Endothelial cell of umbilical vein (primary cell): Measurements from ENCODE around the gene C1QTNF7. TPM values are rescaled to one million over a fixed set of nuclear protein-coding genes. Genes with fewer than 3 reads are reported as not detected.
A peak's percentile ranks its signal among the peaks of the same experiment; 100 is the strongest.

Experiments
- BruUV-seq: library from RNA; stranded (reverse); fragments of 400-500 nt; replicated peaks from 2 replicates; lab custom pipeline; 2021; lab: Mats Ljungman, UMichigan
- CTCF ChIA-PET: fragments of 300-600, 350-600 bp; sonication (Branson Sonifier 250); formaldehyde crosslinking; loops from one replicate; lab custom pipeline; 2021; ENCODE audit warnings: antibody characterized with exemption, inconsistent platforms; lab: Charles Lee
- POLR2A ChIA-PET: fragments of 300-600, 350-600 bp; sonication (Branson Sonifier 250); formaldehyde crosslinking; loops from one replicate; lab custom pipeline; 2021; ENCODE audit warnings: antibody characterized with exemption, inconsistent platforms; lab: Charles Lee
- DNase-seq: peaks from one replicate; pipeline ENCODE4 v3.0.0-alpha.2; 2011; ENCODE audit warnings: low read depth, low spot score
- FAIRE-seq: peaks from 2 replicates; lab custom pipeline; 2011; peaks lifted over from hg19 to GRCh38; lab: Jason Lieb, UNC
- H2AFZ ChIP-seq: 2 replicates; pipeline ENCODE4 v1.6.0; 2012; ENCODE audit warnings: low read depth, low read length, control low read depth, inconsistent platforms
- H3K27ac ChIP-seq: 2 replicates; pipeline ENCODE4 v1.5.1; 2011; ENCODE audit warnings: low read depth, mild to moderate bottlenecking, control low read depth, low read length, moderate library complexity; ENCODE audit not compliant: insufficient read depth
- H3K27me3 ChIP-seq, 2 experiments: 2 replicates each; pipeline versions ENCODE4 v1.6.0 to v1.6.1; 2011; ENCODE audit warnings: low read length in 2 of 2, mixed read lengths in 1 of 2; ENCODE audit not compliant: control insufficient read depth in 2 of 2, insufficient read depth in 2 of 2
- H3K36me3 ChIP-seq, 2 experiments: 2 replicates in 1 of 2; 3 replicates in 1 of 2; pipeline ENCODE4 v1.5.1; 2011; ENCODE audit warnings: low read length in 2 of 2, mild to moderate bottlenecking in 1 of 2, moderate library complexity in 1 of 2; ENCODE audit not compliant: control insufficient read depth in 2 of 2, insufficient read depth in 2 of 2; ENCODE audit errors: extremely low read depth in 1 of 2
- H3K4me1 ChIP-seq: 3 replicates; pipeline ENCODE4 v1.5.1; 2011; ENCODE audit warnings: mild to moderate bottlenecking, low read length; ENCODE audit not compliant: control insufficient read depth, insufficient read depth; ENCODE audit errors: extremely low read depth
- H3K4me2 ChIP-seq: 2 replicates; pipeline ENCODE4 v1.6.1; 2011; ENCODE audit warnings: low read length, control low read depth, mixed read lengths; ENCODE audit not compliant: insufficient read depth
- H3K4me3 ChIP-seq, 3 experiments: fragments of 200-600 bp in 1 of 3; sonication (generic), shearing (Covaris generic) in 1 of 3; replicated peaks in 1 of 3; 2 replicates each; pipeline ENCODE4 v1.5.1; 2011 to 2016; ENCODE audit warnings: control low read depth in 3 of 3, low read length in 3 of 3, mild to moderate bottlenecking in 2 of 3, inconsistent platforms in 1 of 3, low read depth in 1 of 3, moderate library complexity in 1 of 3; ENCODE audit not compliant: insufficient read depth in 1 of 3
- H3K79me2 ChIP-seq: 2 replicates; pipeline ENCODE4 v1.6.0; 2012; ENCODE audit warnings: low read length, inconsistent platforms; ENCODE audit not compliant: control insufficient read depth, insufficient read depth
- H3K9ac ChIP-seq: replicated peaks from 2 replicates; pipeline ENCODE3; 2011; ENCODE audit warnings: low read length, control low read depth; ENCODE audit not compliant: insufficient read depth; ENCODE audit errors: extremely low read depth
- H3K9me1 ChIP-seq: replicated peaks from 3 replicates; pipeline ENCODE4 v1.6.0; 2011; ENCODE audit warnings: mild to moderate bottlenecking, low read length; ENCODE audit not compliant: control insufficient read depth, insufficient read depth; ENCODE audit errors: extremely low read depth
- H3K9me3 ChIP-seq: replicated peaks from 2 replicates; pipeline ENCODE4 v1.5.1; 2012; ENCODE audit warnings: low read length, inconsistent platforms; ENCODE audit not compliant: control insufficient read depth, insufficient read depth
- H4K20me1 ChIP-seq: replicated peaks from 2 replicates; pipeline ENCODE3; 2011; ENCODE audit warnings: mild to moderate bottlenecking, low read length; ENCODE audit not compliant: control insufficient read depth, insufficient read depth; ENCODE audit errors: extremely low read depth
- CTCF ChIP-seq, 2 donors: IDR thresholded peaks; 1 replicate in 1 of 2; 2 replicates in 1 of 2; pipeline ENCODE4 v1.5.1; 2011; ENCODE audit warnings: low read length in 2 of 2, mild to moderate bottlenecking in 2 of 2, moderate library complexity in 2 of 2, control low read depth in 1 of 2, inconsistent platforms in 1 of 2, low read depth in 1 of 2; ENCODE audit not compliant: insufficient read depth in 1 of 2; ENCODE audit errors: extremely low read depth in 1 of 2
- EZH2 ChIP-seq: IDR thresholded peaks from 2 replicates; pipeline ENCODE4 v1.6.1; 2012; ENCODE audit warnings: borderline replicate concordance, low read depth, mild to moderate bottlenecking, moderate library complexity, low read length, inconsistent platforms; ENCODE audit not compliant: severe bottlenecking
- FOS ChIP-seq: IDR thresholded peaks from 2 replicates; pipeline ENCODE4 v1.6.1; 2011; ENCODE audit warnings: mild to moderate bottlenecking, low read length, moderate library complexity, borderline replicate concordance; ENCODE audit not compliant: insufficient read depth
- GATA2 ChIP-seq: IDR thresholded peaks from 2 replicates; pipeline ENCODE4 v1.7.0; 2011; ENCODE audit warnings: low read depth, mild to moderate bottlenecking, moderate library complexity, mixed read lengths, low read length; ENCODE audit not compliant: insufficient read length, insufficient read depth
- JUN ChIP-seq: IDR thresholded peaks from 2 replicates; pipeline ENCODE4 v1.6.1; 2011; ENCODE audit warnings: borderline replicate concordance, low read depth; ENCODE audit not compliant: insufficient read length, insufficient read depth
- MYC ChIP-seq: IDR thresholded peaks from one replicate; pipeline ENCODE4 v1.6.1; 2011; ENCODE audit warnings: mild to moderate bottlenecking, low read depth, low read length
- POLR2A ChIP-seq: IDR thresholded peaks from 2 replicates; pipeline ENCODE4 v1.6.1; 2012; ENCODE audit warnings: low read depth, mild to moderate bottlenecking, control low read depth, low read length
- POLR2AphosphoS5 ChIP-seq: IDR thresholded peaks from 2 replicates; pipeline ENCODE4 v1.6.1; 2012; ENCODE audit warnings: low read depth, mild to moderate bottlenecking, control low read depth, low read length, moderate library complexity; ENCODE audit not compliant: insufficient read depth
- dilution Hi-C: fragments of 300-500 bp; cut with MboI; formaldehyde crosslinking; loops from one replicate; pipeline ENCODE4 v1.15.0; 2019; ENCODE audit warnings: low sequenced_read_pairs; ENCODE audit not compliant: extremely low pct_ligation_motif_present
- intact Hi-C: fragments of 100-400 bp; cut with micrococcal nuclease; formaldehyde crosslinking; loops from one replicate; pipeline ENCODE4 v1.10.0; 2022
- polyA plus RNA-seq, 4 experiments: library from polyadenylated mRNA; depleted of rRNA in 3 of 4; stranded (reverse) in 3 of 4; unstranded in 1 of 4; fragments of >200 nt; gene quantifications; 2 replicates each; pipeline versions ENCODE4 v1.2.1 to v1.2.3, GENCODE V29; 2011 to 2012; ENCODE audit warnings: missing spikeins in 1 of 4
- total RNA-seq: library from RNA; stranded (reverse); gene quantifications from 2 replicates; pipeline ENCODE4 v1.2.3, GENCODE V29; 2021
- TF ChIP-seq, protein P1 (sequence below): IDR thresholded peaks from 2 replicates; pipeline ENCODE4 v1.6.1; 2011; ENCODE audit not compliant: insufficient read depth, insufficient read length

Gene C1QTNF7
- total and polyA plus RNA-seq, 2 donors (not counting 3 experiments of a cell fraction or from before 2014, with no cell fraction given) = not detected

DNA sequence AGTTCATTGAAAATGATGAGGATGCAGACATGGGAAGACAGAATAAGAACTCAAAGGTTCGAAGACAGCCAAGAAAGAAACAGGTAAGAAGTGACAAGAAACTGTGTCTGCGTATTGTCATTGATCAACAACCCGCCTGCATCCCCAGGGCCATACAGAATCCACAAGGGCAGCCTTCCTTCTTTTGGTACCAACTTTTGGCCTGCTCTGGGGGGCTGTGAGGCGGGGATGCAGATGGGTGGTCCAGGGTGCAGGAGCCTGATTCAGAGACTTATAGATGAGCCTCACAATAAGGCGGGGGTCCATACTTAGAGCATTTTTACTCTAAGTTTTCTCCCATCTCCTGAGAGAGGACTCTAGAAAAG lies 50.9 kb downstream of the C1QTNF7 start:
- no peak overlapping the region for H2AFZ ChIP-seq
- no peak for TF ChIP-seq JUN
- TF ChIP-seq FOS = no peak
- no peak for TF ChIP-seq GATA2
- no peak for TF ChIP-seq EZH2
- TF ChIP-seq MYC = no peak
- TF ChIP-seq, protein P1, sequence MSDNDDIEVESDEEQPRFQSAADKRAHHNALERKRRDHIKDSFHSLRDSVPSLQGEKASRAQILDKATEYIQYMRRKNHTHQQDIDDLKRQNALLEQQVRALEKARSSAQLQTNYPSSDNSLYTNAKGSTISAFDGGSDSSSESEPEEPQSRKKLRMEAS = no peak
- no peak for TF ChIP-seq CTCF (IDR thresholded peaks at IDR 0.05; ENCODE audit: extremely low read depth in 1 of 2, insufficient read depth in 1 of 2, low read depth in 1 of 2, low read length in 2 of 2)
- TF ChIP-seq POLR2AphosphoS5 = no peak
- TF ChIP-seq POLR2A = no peak
- no peak overlapping the region for H3K4me2 ChIP-seq
- H3K4me1 ChIP-seq = peaks cover 10% of the 10 kb centered on the region
- H3K9me1 ChIP-seq = no peaks in the 10 kb centered on the region
- FAIRE-seq (no peak), DNase-seq (no peak)
- H3K36me3 ChIP-seq = no peaks in the 10 kb centered on the region
- ChIA-PET POLR2A (no interaction called here), CTCF (interaction anchor here (0.8 to 4.9 kb wide), 23 partner anchors 8 to 786 kb away, joined by 3 to 150 read pairs (median 7); partner anchors contain the start of gene CC2D2A)
- no peak overlapping the region for H3K27ac ChIP-seq
- dilution Hi-C loops = no loop called here
- H3K9ac ChIP-seq = no peak overlapping the region
- no peaks in the 10 kb centered on the region for H4K20me1 ChIP-seq
- no TSS peak for BruUV-seq
- intact Hi-C loops = loop anchor here (1.0 to 10.0 kb wide), 8 partner anchors 172 to 786 kb away; no protein-coding TSS in a partner anchor
- peak overlapping the region in 1 of 3 experiments; percentile 81 for H3K4me3 ChIP-seq
- H3K79me2 ChIP-seq = no peaks in the 10 kb centered on the region
- no peaks in the 10 kb centered on the region for H3K9me3 ChIP-seq
- H3K27me3 ChIP-seq = no peaks in the 10 kb centered on the region
